ENCODE data around the gene ATP1A4. TPM values are rescaled to one million over a fixed set of nuclear protein-coding genes. Genes with fewer than 3 reads are reported as not detected.

The ATP1A4 gene
- total RNA-seq, 2 experiments from 2014 or later, result not detected

- H3K4me3 Mint-ChIP-seq, result no peak overlapping the region
These were observed 11.6 kb upstream of the ATP1A4 start for GRCh38 chr1:160139840-160140239.

GRCh38 chr1:160143695-160144094 is 7.7 kb upstream of the ATP1A4 start:
- H3K4me3 Mint-ChIP-seq, result no peak overlapping the region
- POLR2A ChIA-PET, result no interaction called here
- no peaks in the 10 kb centered on the region for H3K4me1 Mint-ChIP-seq
- DNase-seq (no peak), ATAC-seq (ENCODE audit: low read depth) (no peak)
- H3K27ac Mint-ChIP-seq, result no peak overlapping the region
- peaks cover 22% of the 10 kb centered on the region for H3K27me3 Mint-ChIP-seq
- no peaks in the 10 kb centered on the region for H3K36me3 Mint-ChIP-seq
- H3K9me3 Mint-ChIP-seq, result no peaks in the 10 kb centered on the region

More at GRCh38 chr1:160139840-160140239, 11.6 kb upstream of the ATP1A4 start:
- H3K4me1 Mint-ChIP-seq, result no peaks in the 10 kb centered on the region
- H3K27ac Mint-ChIP-seq, result no peak overlapping the region
- no peaks in the 10 kb centered on the region for H3K9me3 Mint-ChIP-seq
- POLR2A ChIA-PET, result no interaction called here
- DNase-seq, result no peak
- no peak for ATAC-seq (ENCODE audit: low read depth)
- H3K27me3 Mint-ChIP-seq, result peaks cover 11% of the 10 kb centered on the region
- H3K36me3 Mint-ChIP-seq, result no peaks in the 10 kb centered on the region

- H3K27me3 Mint-ChIP-seq, result peaks cover 26% of the 10 kb centered on the region
- H3K4me1 Mint-ChIP-seq, result no peaks in the 10 kb centered on the region
- H3K27ac Mint-ChIP-seq, result no peak overlapping the region
- no peak overlapping the region for H3K4me3 Mint-ChIP-seq
- H3K9me3 Mint-ChIP-seq, result no peaks in the 10 kb centered on the region
- POLR2A ChIA-PET, result no interaction called here
- ATAC-seq (ENCODE audit: low read depth) (no peak), DNase-seq (no peak)
- no peaks in the 10 kb centered on the region for H3K36me3 Mint-ChIP-seq
These were observed 6.5 kb upstream of the ATP1A4 start for GRCh38 chr1:160144921-160145320.

- Mint-ChIP-seq H3K9me3 (no peaks in the 10 kb centered on the region), H3K4me3 (no peak overlapping the region), H3K36me3 (no peaks in the 10 kb centered on the region), H3K27ac (no peak overlapping the region), H3K4me1 (no peaks in the 10 kb centered on the region), H3K27me3 (peaks cover 26% of the 10 kb centered on the region)
- POLR2A ChIA-PET, result interaction anchor here (0.7 kb wide), 1 partner anchor 10 kb away, joined by 3 read pairs; no protein-coding TSS in a partner anchor
- ATAC-seq (ENCODE audit: low read depth) (no peak), DNase-seq (no peak)
These were observed 5.3 kb upstream of the ATP1A4 start for GRCh38 chr1:160146107-160146506.

- ATAC-seq (ENCODE audit: low read depth) (no peak), DNase-seq (no peak)
- peaks cover 20% of the 10 kb centered on the region for H3K27me3 Mint-ChIP-seq
- H3K4me3 Mint-ChIP-seq, result no peak overlapping the region
- H3K36me3 Mint-ChIP-seq, result no peaks in the 10 kb centered on the region
- H3K27ac Mint-ChIP-seq, result no peak overlapping the region
- no peaks in the 10 kb centered on the region for H3K9me3 Mint-ChIP-seq
- POLR2A ChIA-PET, result interaction anchor here (1.0 kb wide), 1 partner anchor 114 kb away, joined by 3 read pairs; the partner anchor contains the start of gene DCAF8
- H3K4me1 Mint-ChIP-seq, result no peaks in the 10 kb centered on the region
These were observed 3.3 kb upstream of the ATP1A4 start for GRCh38 chr1:160148121-160148520.

- no peaks in the 10 kb centered on the region for H3K4me1 Mint-ChIP-seq
- no peaks in the 10 kb centered on the region for H3K9me3 Mint-ChIP-seq
- H3K4me3 Mint-ChIP-seq, result no peak overlapping the region
- DNase-seq (no peak), ATAC-seq (ENCODE audit: low read depth) (no peak)
- peaks cover 20% of the 10 kb centered on the region for H3K27me3 Mint-ChIP-seq
- H3K27ac Mint-ChIP-seq, result no peak overlapping the region
- no peaks in the 10 kb centered on the region for H3K36me3 Mint-ChIP-seq
- POLR2A ChIA-PET, result no interaction called here
These were observed 2.2 kb upstream of the ATP1A4 start for GRCh38 chr1:160149233-160149632.

- ATAC-seq (ENCODE audit: low read depth), result no peak
- no peak for DNase-seq
- POLR2A ChIA-PET, result no interaction called here
- Mint-ChIP-seq H3K4me1 (no peaks in the 10 kb centered on the region), H3K27ac (no peak overlapping the region), H3K36me3 (no peaks in the 10 kb centered on the region), H3K9me3 (no peaks in the 10 kb centered on the region), H3K27me3 (peaks cover 20% of the 10 kb centered on the region), H3K4me3 (no peak overlapping the region)
These were observed 1.7 kb upstream of the ATP1A4 start for GRCh38 chr1:160149716-160150115.

- H3K9me3 Mint-ChIP-seq, result no peaks in the 10 kb centered on the region
- POLR2A ChIA-PET, result no interaction called here
- no peak overlapping the region for H3K4me3 Mint-ChIP-seq
- ATAC-seq (ENCODE audit: low read depth) (no peak), DNase-seq (no peak)
- H3K36me3 Mint-ChIP-seq, result no peaks in the 10 kb centered on the region
- H3K27me3 Mint-ChIP-seq, result peaks cover 27% of the 10 kb centered on the region
- H3K4me1 Mint-ChIP-seq, result no peaks in the 10 kb centered on the region
- no peak overlapping the region for H3K27ac Mint-ChIP-seq
These were observed 3.4 kb downstream of the ATP1A4 start for GRCh38 chr1:160154790-160155189.

GRCh38 chr1:160156361-160156760 is 5.0 kb downstream of the ATP1A4 start:
- no peak overlapping the region for H3K4me3 Mint-ChIP-seq
- no peak for ATAC-seq (ENCODE audit: low read depth)
- no peaks in the 10 kb centered on the region for H3K4me1 Mint-ChIP-seq
- no peak for DNase-seq
- H3K27ac Mint-ChIP-seq, result no peak overlapping the region
- POLR2A ChIA-PET, result interaction anchor here (0.6 kb wide), 1 partner anchor 33 kb away, joined by 3 read pairs; no protein-coding TSS in a partner anchor
- peaks cover 32% of the 10 kb centered on the region for H3K27me3 Mint-ChIP-seq
- H3K36me3 Mint-ChIP-seq, result no peaks in the 10 kb centered on the region
- no peaks in the 10 kb centered on the region for H3K9me3 Mint-ChIP-seq

GRCh38 chr1:160157174-160157573 is 5.8 kb downstream of the ATP1A4 start:
- Mint-ChIP-seq H3K4me3 (no peak overlapping the region), H3K36me3 (no peaks in the 10 kb centered on the region), H3K27ac (no peak overlapping the region), H3K27me3 (peaks cover 33% of the 10 kb centered on the region), H3K9me3 (no peaks in the 10 kb centered on the region), H3K4me1 (no peaks in the 10 kb centered on the region)
- DNase-seq (no peak), ATAC-seq (ENCODE audit: low read depth) (no peak)
- POLR2A ChIA-PET, result interaction anchor here (0.6 kb wide), 1 partner anchor 34 kb away, joined by 3 read pairs; no protein-coding TSS in a partner anchor

GRCh38 chr1:160158031-160158430 is 6.6 kb downstream of the ATP1A4 start:
- Mint-ChIP-seq H3K36me3 (no peaks in the 10 kb centered on the region), H3K27me3 (peaks cover 33% of the 10 kb centered on the region), H3K4me1 (no peaks in the 10 kb centered on the region), H3K27ac (no peak overlapping the region), H3K9me3 (no peaks in the 10 kb centered on the region), H3K4me3 (no peak overlapping the region)
- ATAC-seq (ENCODE audit: low read depth), result no peak
- DNase-seq, result no peak
- POLR2A ChIA-PET, result no interaction called here

- no peaks in the 10 kb centered on the region for H3K4me1 Mint-ChIP-seq
- POLR2A ChIA-PET, result no interaction called here
- H3K4me3 Mint-ChIP-seq, result no peak overlapping the region
- no peaks in the 10 kb centered on the region for H3K36me3 Mint-ChIP-seq
- no peak overlapping the region for H3K27ac Mint-ChIP-seq
- no peaks in the 10 kb centered on the region for H3K9me3 Mint-ChIP-seq
- H3K27me3 Mint-ChIP-seq, result peaks cover 37% of the 10 kb centered on the region
- DNase-seq, result no peak
- no peak for ATAC-seq (ENCODE audit: low read depth)
These were observed 7.1 kb downstream of the ATP1A4 start for GRCh38 chr1:160158534-160158933.

GRCh38 chr1:160159846-160160245 is 8.4 kb downstream of the ATP1A4 start:
- Mint-ChIP-seq H3K36me3 (no peaks in the 10 kb centered on the region), H3K27ac (no peak overlapping the region), H3K4me3 (no peak overlapping the region), H3K27me3 (peaks cover 37% of the 10 kb centered on the region), H3K9me3 (no peaks in the 10 kb centered on the region), H3K4me1 (peaks cover 2% of the 10 kb centered on the region)
- ATAC-seq (ENCODE audit: low read depth) (no peak), DNase-seq (no peak)
- POLR2A ChIA-PET, result no interaction called here

GRCh38 chr1:160161965-160162705 is 10.7 kb downstream of the ATP1A4 start:
- ATAC-seq (ENCODE audit: low read depth) (no peak), DNase-seq (no peak)
- Mint-ChIP-seq H3K9me3 (no peaks in the 10 kb centered on the region), H3K36me3 (no peaks in the 10 kb centered on the region), H3K27me3 (peaks cover 32% of the 10 kb centered on the region), H3K4me3 (no peak overlapping the region), H3K27ac (no peak overlapping the region), H3K4me1 (peaks cover 9% of the 10 kb centered on the region)
- POLR2A ChIA-PET, result no interaction called here
